GM12874 (cell line): ENCODE results near the gene HAL.

ENCODE experiments used
- CTCF ChIP-seq: IDR thresholded peaks from 2 replicates; pipeline ENCODE4 v1.5.1; 2011; ENCODE audit warnings: low read depth, mild to moderate bottlenecking, control low read depth, low read length, moderate library complexity; ENCODE audit not compliant: insufficient read depth

Gene HAL

GRCh38 chr12:96026331-96026730, 30.2 kb upstream of the HAL start:
- no peak for TF ChIP-seq CTCF

DNA sequence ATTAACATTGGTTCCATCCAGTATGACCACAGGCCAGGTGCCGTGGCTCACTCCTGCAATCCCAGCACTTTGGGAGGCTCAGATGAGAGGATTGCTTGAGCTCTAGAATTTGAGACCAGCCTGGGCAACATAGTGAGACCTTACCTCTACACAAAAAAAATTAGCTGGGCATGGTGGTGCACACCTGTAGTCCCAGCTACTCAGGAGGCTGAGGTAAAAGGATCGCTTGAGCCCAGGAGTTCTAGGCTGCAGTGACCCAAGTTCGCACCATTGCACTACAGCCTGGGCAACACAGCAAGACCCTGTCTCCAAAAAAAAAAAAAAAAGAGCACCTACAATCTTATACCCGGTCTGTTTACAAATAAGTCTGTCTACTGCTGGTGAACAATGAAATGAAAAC, 29.4 kb upstream of the HAL start:
- no peak for TF ChIP-seq CTCF

GRCh38 chr12:96020314-96021003, 24.3 kb upstream of the HAL start:
- TF ChIP-seq CTCF, result no peak

DNA sequence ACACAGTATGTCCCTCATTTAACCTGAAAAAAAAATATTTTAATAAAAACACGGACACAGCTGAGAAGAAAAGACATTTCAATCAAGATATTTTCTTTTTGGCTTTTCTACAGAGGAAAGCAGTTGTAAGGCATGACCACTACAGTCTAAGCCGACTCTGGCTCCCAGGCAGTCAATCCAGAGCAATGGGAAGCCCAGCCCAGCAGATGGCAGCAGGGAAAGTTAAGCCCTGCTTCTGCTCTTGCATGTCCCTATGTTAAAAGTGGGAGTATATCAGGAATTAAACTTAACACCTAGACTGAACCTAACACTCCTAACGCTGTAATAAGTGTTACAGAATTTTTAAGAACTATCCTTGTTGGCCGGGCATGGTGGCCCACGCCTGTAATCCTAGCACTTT, 19.5 kb upstream of the HAL start:
- TF ChIP-seq CTCF, result no peak

GRCh38 chr12:96014943-96015599, 18.9 kb upstream of the HAL start:
- TF ChIP-seq CTCF, result no peak

- TF ChIP-seq CTCF, result no peak
These were observed 11.6 kb upstream of the HAL start for GRCh38 chr12:96007729-96008128.

DNA sequence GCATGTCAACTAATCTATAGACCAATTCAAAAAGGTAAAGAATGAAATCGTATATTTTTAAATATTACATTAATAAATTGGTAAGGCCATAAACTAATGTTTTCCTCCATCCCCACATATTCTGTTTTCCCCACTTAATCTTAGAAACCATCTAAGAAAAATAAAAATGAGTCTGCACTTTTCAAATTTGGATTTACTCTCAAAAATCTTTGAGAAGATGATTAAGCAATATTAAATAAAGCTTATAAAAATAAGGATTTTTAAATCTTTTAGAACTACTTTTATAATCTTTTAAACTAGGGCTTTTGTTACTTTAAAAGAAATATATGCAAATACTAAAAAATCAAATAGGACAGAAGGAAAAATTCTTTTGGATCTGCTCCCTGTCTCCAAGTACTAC, 10.6 kb upstream of the HAL start:
- TF ChIP-seq CTCF, result no peak
